ENCODE results near the gene SARDH. TPM values are rescaled to one million over a fixed set of nuclear protein-coding genes. Genes with fewer than 3 reads are reported as not detected.

Gene SARDH
- total and polyA plus RNA-seq, 2 of the 8 experiments (the other 6 are each of a cell fraction or from before 2014, with no cell fraction given), result 6.4 to 7.4 TPM

- Histone ChIP-seq H3K9ac (replicated peaks in 1 of 4; ENCODE audit: extremely low read depth in 1 of 4, low read depth in 3 of 4, low read length in 3 of 4) (no peak overlapping the region; a peak in 1 of 7 replicates), H3K27me3 (replicated peaks in 1 of 4; ENCODE audit: control insufficient read depth in 3 of 4, extremely low read depth in 1 of 4, insufficient read depth in 3 of 4, low read length in 3 of 4) (no peaks in the 10 kb centered on the region), H4K20me1 (replicated peaks in 1 of 2; ENCODE audit: control insufficient read depth in 1 of 2, insufficient read depth in 2 of 2, low read length in 2 of 2) (peaks cover 0 to 3% of the 10 kb centered on the region in 2 experiments), H2BK120ac (replicated peaks; ENCODE audit: low read depth, low read length) (no peak overlapping the region), H3K4me2 (ENCODE audit: insufficient read depth in 1 of 2, low read depth in 2 of 2, low read length in 2 of 2) (no peak overlapping the region), H4K5ac (ENCODE audit: insufficient read length, low read depth, low read length) (no peak overlapping the region), H3K14ac (ENCODE audit: insufficient read length) (no peak overlapping the region), H3K18ac (ENCODE audit: extremely low read depth, low read length) (no peak overlapping the region), H3K9me3 (ENCODE audit: insufficient read depth in 2 of 2, low read depth in 1 of 2, low read length in 1 of 2) (no peaks in the 10 kb centered on the region), H3K23ac (ENCODE audit: insufficient read length) (no peak overlapping the region), H3K36me3 (ENCODE audit: control insufficient read depth in 2 of 4, insufficient read depth in 4 of 4, low read length in 3 of 4) (no peaks in the 10 kb centered on the region), H2BK12ac (ENCODE audit: low read depth, low read length) (no peak overlapping the region), H3K79me1 (ENCODE audit: low read depth, low read length) (no peaks in the 10 kb centered on the region), H3K4me3 (ENCODE audit: extremely low read depth in 1 of 4, insufficient read depth in 2 of 4, low read depth in 3 of 4, low read length in 4 of 4) (no peak overlapping the region), H3K4me1 (replicated peaks in 1 of 4; ENCODE audit: control insufficient read depth in 3 of 4, insufficient read depth in 4 of 4, low read length in 3 of 4) (peaks cover 0 to 9% (median 3%) of the 10 kb centered on the region in 4 experiments; a peak in 3 of 7 replicates), H2BK15ac (ENCODE audit: low read length) (no peak overlapping the region), H4K91ac (replicated peaks; ENCODE audit: insufficient read length, low read length) (no peak overlapping the region), H2BK5ac (ENCODE audit: low read depth, low read length) (no peak overlapping the region), H3K79me2 (ENCODE audit: control insufficient read depth in 1 of 2, insufficient read depth in 2 of 2, low read length in 2 of 2) (no peaks in the 10 kb centered on the region), H2AFZ (ENCODE audit: low read length) (no peak overlapping the region), H3K23me2 (ENCODE audit: low read depth, low read length) (no peaks in the 10 kb centered on the region), H3K27ac (ENCODE audit: low read depth, low read length) (no peak overlapping the region), H2AK5ac (ENCODE audit: low read depth, low read length) (no peak overlapping the region), H3K4ac (replicated peaks; ENCODE audit: insufficient read length, low read depth, low read length) (no peak overlapping the region), H2BK20ac (ENCODE audit: low read length) (no peak overlapping the region), H4K8ac (ENCODE audit: extremely low read depth, insufficient read depth, low read length) (no peak overlapping the region), H3K56ac (replicated peaks; ENCODE audit: insufficient read length, low read depth, low read length) (no peak overlapping the region)
- TF ChIP-seq EGR1 (IDR thresholded peaks at IDR 0.05; ENCODE audit: borderline replicate concordance, low read depth, low read length) (no peak), SRF (IDR thresholded peaks at IDR 0.05; ENCODE audit: low read depth, low read length) (no peak), ZNF274 (IDR thresholded peaks at IDR 0.05; ENCODE audit: borderline replicate concordance, extremely low read depth, low read length) (no peak)
- WGBS, 2 experiments (ENCODE audit: extremely low coverage in 1 of 2, insufficient coverage in 1 of 2, insufficient read length in 1 of 2, insufficient replicate concordance in 2 of 2, low coverage in 1 of 2, low lambda C conversion rate in 2 of 2, missing lambda C conversion rate in 1 of 2), result 91% methylated on average over 17 of the region's 20 CpGs; no CpG with 5 or more reads in 1 of the 2 experiments
- DNase-seq (ENCODE audit: low read depth in 1 of 2, low spot score in 2 of 2) (no peak), FAIRE-seq (no peak)
- ChIA-PET POLR2A (ENCODE audit: partially characterized antibody) (no interaction called here), CTCF (ENCODE audit: partially characterized antibody) (interaction anchor here (0.6 to 4.2 kb wide), 18 partner anchors 8 to 1345 kb away, joined by 3 to 39 read pairs (median 4); partner anchors contain the start of gene ADAMTSL2)
Observed at GRCh38 chr9:133717113-133718031, 20.8 kb downstream of the SARDH start.
